Measurements from ENCODE around the gene CHCHD3.

CHCHD3 gene

DNA sequence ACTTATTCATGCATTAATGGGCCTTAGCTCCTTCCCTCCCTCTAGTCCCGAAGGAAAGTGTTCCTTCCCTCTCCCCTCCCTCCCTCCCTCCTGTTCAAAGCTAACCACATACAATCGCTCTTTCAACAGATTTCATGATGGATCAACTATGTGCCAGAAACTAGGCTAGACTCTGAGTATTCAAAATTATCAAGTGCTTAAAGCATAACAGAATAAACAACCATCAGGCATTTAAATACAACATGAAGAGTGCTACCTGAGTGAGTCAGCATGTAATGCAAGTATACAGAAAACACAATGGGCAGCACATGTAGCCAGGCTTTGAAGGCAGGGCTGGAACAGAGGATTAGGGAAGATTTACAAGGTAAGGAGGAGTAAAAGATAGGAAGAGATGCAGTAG is 11.3 kb downstream of the CHCHD3 start:
- TF ChIP-seq, protein P1, sequence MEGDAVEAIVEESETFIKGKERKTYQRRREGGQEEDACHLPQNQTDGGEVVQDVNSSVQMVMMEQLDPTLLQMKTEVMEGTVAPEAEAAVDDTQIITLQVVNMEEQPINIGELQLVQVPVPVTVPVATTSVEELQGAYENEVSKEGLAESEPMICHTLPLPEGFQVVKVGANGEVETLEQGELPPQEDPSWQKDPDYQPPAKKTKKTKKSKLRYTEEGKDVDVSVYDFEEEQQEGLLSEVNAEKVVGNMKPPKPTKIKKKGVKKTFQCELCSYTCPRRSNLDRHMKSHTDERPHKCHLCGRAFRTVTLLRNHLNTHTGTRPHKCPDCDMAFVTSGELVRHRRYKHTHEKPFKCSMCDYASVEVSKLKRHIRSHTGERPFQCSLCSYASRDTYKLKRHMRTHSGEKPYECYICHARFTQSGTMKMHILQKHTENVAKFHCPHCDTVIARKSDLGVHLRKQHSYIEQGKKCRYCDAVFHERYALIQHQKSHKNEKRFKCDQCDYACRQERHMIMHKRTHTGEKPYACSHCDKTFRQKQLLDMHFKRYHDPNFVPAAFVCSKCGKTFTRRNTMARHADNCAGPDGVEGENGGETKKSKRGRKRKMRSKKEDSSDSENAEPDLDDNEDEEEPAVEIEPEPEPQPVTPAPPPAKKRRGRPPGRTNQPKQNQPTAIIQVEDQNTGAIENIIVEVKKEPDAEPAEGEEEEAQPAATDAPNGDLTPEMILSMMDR (IDR thresholded peaks at IDR 0.05; ENCODE audit: control extremely low read depth, extremely low read depth, low read depth, missing control alignments), result no peak
- ChIA-PET POLR2A (no interaction called here), CTCF (interaction anchor here (1.4 to 2.0 kb wide), 2 partner anchors 19 to 54 kb away, joined by 3 to 5 read pairs; no protein-coding TSS in a partner anchor)
- DNase-seq (ENCODE audit: extremely low spot score), result no peak

DNA sequence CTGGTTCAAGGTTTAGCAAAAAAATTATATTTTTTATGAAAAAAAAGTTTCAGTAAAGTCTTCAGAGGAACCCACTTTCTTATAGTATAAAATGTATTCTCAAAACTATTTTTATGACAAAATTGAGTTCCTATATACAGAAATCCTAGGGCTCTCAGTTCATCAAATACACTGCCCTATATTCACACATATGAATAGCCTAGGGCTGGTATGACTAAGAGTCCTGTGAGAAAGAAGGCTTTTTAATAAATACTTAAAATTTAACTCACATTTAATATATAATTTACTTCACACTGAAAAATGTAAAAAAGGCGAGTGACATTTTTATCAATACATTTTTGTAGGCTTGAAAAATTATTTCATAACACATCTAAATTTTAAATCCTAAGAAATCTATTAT is 16.6 kb downstream of the CHCHD3 start:
- ChIA-PET POLR2A (no interaction called here), CTCF (interaction anchor here (1.3 to 1.8 kb wide), 2 partner anchors 13 to 16 kb away, joined by 3 to 7 read pairs; no protein-coding TSS in a partner anchor)
- TF ChIP-seq, protein P1 (IDR thresholded peaks at IDR 0.05; ENCODE audit: control extremely low read depth, extremely low read depth, low read depth, missing control alignments), result no peak
- no peak for DNase-seq (ENCODE audit: extremely low spot score)

DNA sequence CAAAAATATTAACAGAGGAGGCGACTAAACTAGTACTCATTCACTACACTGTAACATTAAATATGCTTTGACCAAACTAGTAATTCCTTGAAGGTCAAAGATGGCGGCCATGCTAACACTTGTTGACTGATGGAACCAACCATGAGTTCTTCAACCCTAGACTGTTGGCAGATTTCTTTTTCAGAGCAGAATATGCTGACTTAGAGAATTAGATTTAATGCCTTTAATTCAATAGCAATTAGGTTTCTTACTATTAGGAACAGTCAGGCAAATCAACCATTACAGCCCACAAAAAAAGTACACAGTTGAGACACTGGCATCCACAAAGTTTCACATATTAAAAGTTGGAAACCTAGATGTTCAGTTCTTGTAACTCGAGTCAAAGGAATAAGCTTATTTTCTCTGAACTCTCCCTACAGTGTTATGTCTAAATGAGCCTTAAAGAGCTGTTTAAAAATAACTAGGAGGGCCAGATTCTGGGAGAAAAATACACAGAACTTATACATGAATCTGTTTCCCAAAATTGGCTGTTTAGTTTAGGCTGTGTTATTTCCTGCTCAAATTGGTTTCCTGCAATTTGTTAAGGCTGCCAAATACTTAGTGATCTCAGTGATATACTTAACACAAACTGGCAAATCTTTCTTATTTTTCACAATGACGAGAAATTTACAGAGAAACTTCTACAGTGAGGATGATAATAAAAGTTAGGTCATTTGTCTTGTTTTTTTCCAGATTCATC is 17.6 kb downstream of the CHCHD3 start:
- no peak for DNase-seq (ENCODE audit: extremely low spot score)
- POLR2A ChIA-PET, result no interaction called here
- CTCF ChIA-PET, result interaction anchor here (0.8 kb wide), 1 partner anchor 10 kb away, joined by 3 read pairs; no protein-coding TSS in a partner anchor
- TF ChIP-seq, protein P1 (IDR thresholded peaks at IDR 0.05; ENCODE audit: control extremely low read depth, extremely low read depth, low read depth, missing control alignments), result no peak

DNA sequence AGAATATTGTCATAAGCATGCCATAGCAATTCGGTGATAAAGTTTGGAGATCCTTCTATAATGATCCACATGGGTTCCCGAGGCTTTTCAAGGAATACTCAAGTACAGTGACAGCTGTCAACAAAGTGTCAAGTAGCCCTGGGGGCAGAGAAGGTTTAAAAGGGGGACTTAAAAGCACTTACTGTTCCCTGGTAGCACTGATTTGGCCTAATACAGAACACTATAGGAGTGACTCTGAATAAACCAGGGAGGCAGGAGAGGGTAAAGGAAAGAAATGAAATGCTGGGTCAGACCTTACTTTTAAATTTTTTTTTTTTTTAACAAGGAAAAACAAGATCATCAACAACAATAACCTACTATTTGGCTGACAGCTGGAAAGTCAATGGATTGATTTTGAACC is 20.1 kb downstream of the CHCHD3 start:
- CTCF ChIA-PET, result interaction anchor here (1.1 to 1.8 kb wide), 2 partner anchors 10 to 13 kb away, joined by 3 to 5 read pairs; no protein-coding TSS in a partner anchor
- POLR2A ChIA-PET, result no interaction called here

DNA sequence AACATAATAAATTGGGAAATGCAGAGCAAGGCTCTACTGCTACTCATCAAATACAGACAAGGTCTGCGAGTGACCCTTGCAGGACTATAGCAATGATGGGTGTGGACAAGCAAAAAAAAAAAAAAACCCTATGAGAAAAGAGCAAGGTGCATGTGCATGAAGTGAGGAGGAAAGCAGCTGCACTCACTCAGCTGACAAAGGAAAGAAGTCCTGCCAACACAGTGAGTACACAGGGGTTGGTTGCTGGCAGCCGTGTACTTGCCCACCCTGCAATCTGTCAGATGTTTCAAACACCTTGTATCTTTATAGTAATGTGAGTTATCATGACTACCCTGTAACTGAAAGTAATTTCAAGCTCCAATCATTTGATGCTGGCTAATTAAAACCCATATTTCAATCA is 20.5 kb downstream of the CHCHD3 start:
- CTCF ChIA-PET, result interaction anchor here (1.1 to 1.8 kb wide), 2 partner anchors 9 to 13 kb away, joined by 3 to 5 read pairs; no protein-coding TSS in a partner anchor
- TF ChIP-seq, protein P1 (IDR thresholded peaks at IDR 0.05; ENCODE audit: control extremely low read depth, extremely low read depth, low read depth, missing control alignments), result no peak
- no peak for DNase-seq (ENCODE audit: extremely low spot score)
- POLR2A ChIA-PET, result no interaction called here

More for the DNA sequence above, 20.1 kb downstream of the CHCHD3 start:
- TF ChIP-seq, protein P1 (IDR thresholded peaks at IDR 0.05; ENCODE audit: control extremely low read depth, extremely low read depth, low read depth, missing control alignments), result no peak
- no peak for DNase-seq (ENCODE audit: extremely low spot score)

DNA sequence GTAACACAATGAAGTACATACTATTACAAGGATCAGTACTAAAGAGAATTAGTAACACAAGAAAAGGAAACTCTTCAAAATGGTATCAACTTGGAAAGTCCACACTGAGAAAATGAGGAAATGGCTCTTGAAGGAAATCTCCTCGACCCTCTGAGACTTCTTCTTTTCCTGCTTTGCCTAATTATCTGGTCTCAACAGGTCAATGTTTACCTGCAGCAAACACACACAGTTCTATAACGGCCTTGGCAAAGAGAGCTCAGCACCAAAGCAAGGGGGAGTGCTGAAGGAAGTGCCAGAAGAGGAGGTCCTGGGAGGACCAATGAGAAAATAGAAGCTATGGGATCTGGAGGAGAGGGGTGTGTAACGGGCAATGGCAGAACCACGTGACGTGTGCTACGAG is 21.9 kb downstream of the CHCHD3 start:
- peak; percentile 18 for DNase-seq (ENCODE audit: extremely low spot score)
- TF ChIP-seq, protein P1 (IDR thresholded peaks at IDR 0.05; ENCODE audit: control extremely low read depth, extremely low read depth, low read depth, missing control alignments), result no peak
- POLR2A ChIA-PET, result no interaction called here
- CTCF ChIA-PET, result no interaction called here
